GM12891 (cell line): ENCODE data around the gene TMEM150B.
A peak's percentile ranks its signal among the peaks of the same experiment; 100 is the strongest.

Experiments used
- DNase-seq: peaks from one replicate; pipeline ENCODE4 v3.0.0; 2011; ENCODE audit warnings: low spot score; ENCODE audit not compliant: insufficient read length
- FAIRE-seq: peaks from 2 replicates; lab custom pipeline; 2011; peaks lifted over from hg19 to GRCh38; lab: Jason Lieb, UNC
- PAX5 ChIP-seq: IDR thresholded peaks from 2 replicates; pipeline ENCODE4 v1.6.1; 2011; ENCODE audit warnings: low read length, moderate library complexity, mild to moderate bottlenecking; ENCODE audit not compliant: insufficient read depth, severe bottlenecking
- POLR2A ChIP-seq: IDR thresholded peaks from 2 replicates; pipeline ENCODE4 v1.6.1; 2011; ENCODE audit warnings: low read depth, low read length, control low read depth
- POLR2AphosphoS5 ChIP-seq: IDR thresholded peaks from 2 replicates; pipeline ENCODE4 v1.6.1; 2011; ENCODE audit warnings: low read depth, low read length, control low read depth
- POU2F2 ChIP-seq: IDR thresholded peaks from 2 replicates; pipeline ENCODE4 v1.6.1; 2011; ENCODE audit warnings: low read depth, mild to moderate bottlenecking, control low read depth, low read length, moderate library complexity
- SPI1 ChIP-seq: IDR thresholded peaks from 2 replicates; pipeline ENCODE4 v1.6.1; 2011; ENCODE audit warnings: low read depth, low read length, control low read depth
- TAF1 ChIP-seq: IDR thresholded peaks from 2 replicates; pipeline ENCODE4 v1.6.1; 2011; ENCODE audit warnings: low read depth, low read length, control low read depth

The TMEM150B gene

DNA sequence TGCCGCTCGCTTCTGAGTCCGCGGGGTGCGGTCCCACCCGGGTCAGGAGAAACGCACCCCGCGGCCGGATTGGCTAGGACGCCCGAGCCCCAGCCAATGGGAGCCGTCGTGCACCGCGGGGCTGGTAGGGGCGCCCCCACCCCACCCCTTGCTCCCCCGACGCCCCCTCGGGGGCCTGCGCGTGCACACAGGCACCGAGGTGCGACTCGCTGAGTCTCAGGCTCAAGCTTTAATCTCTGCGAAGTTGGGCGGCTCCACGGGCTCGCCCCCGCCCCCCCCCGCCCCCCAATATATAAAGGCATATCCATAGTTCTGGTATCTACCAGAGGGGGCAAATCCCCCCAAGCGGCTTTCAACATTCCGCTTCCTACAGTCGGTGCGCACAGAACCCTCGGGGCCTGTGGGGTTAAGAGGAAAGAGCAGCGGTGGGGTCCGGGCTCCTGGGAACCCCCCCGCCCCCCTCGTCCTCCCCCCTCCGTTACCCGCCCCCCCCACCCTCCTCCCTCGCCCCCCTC lies 29.6 kb upstream of the TMEM150B start, which contains the start of gene COX6B2:
Gene COX6B2, minus strand, starts transcription at position 22 of the 515 bp plus-strand sequence. CDS start 198 bp downstream, outside the sequence.
- TF ChIP-seq PAX5: no peak
- TF ChIP-seq SPI1: no peak
- no peak for TF ChIP-seq TAF1
- no peak for TF ChIP-seq POU2F2
- no peak for TF ChIP-seq POLR2A
- no peak for TF ChIP-seq POLR2AphosphoS5
- FAIRE-seq (no peak), DNase-seq (no peak)

DNA sequence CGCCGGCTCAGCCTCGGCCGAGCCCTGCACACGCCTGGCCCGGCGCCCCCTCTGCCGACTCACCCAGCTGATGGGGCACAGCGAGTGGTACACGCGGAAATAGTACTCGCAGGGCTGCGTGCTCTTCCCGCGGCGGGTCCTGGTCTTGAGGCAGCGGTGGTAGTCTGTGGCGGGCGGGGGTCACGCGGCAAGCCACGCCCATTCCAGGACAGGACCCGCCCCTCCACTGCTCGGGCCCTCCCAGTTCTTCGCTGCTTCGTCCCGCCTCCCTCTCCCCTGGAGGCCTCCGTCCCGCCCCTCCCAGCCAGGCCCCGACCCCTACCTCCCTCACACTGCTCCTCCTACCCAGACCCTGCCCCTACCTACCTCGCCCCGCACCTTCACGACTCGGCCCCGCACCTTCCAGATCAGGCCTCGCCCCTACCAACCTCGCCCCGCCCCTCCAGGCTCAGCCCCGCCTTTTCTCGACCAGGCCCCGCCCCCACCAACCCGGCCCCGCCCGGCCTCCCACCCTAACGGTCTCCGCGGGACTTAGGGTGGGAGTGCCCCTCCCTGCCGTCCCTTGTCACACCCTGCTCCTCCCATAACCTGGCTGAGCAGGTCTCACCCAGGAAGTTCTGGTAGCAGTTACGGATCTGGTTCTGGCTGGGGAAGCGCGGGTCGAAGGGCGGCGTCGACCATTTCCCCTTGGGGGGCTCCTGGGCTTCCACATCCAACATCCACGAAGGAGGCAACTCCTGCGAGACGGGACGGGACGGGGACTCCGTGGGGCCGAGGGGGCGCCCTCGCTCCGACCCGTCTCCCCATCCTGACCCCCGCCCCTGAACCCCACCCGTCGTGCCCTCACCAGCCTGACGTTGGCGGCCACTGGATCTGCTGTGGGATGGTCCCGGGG lies 28.9 kb upstream of the TMEM150B start:
- peak; percentile 63 for FAIRE-seq

DNA sequence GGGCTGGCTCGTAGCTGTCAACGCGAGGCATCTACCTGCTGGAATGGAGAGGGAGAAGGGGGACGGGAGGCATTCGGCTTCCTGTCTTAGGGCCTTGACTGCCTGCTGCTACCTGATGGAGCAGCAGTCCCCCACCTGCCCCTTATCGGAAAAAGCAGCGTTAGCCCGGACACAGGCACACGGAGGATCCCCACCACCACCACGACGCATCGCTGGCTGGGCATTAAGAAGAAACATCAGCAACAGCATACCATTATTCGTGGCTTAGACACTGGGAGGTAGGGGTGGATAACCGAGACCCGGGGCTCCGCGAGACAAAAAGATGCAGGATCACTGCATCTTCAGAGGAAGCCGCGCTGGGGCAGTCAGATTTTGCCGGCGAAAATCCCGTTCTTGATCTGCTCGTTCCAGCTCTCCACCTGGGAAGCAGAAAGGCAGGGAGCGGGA lies 28.2 kb upstream of the TMEM150B start:
- DNase-seq (no peak), FAIRE-seq (peak; percentile 5)
- TF ChIP-seq TAF1 (no peak), POU2F2 (no peak), PAX5 (no peak)

More for the DNA sequence above, 28.9 kb upstream of the TMEM150B start:
- peak; percentile 95 for DNase-seq
- TF ChIP-seq PAX5: no peak
- TF ChIP-seq POU2F2: no peak
- no peak for TF ChIP-seq TAF1
- TF ChIP-seq SPI1: no peak
- no peak for TF ChIP-seq POLR2A
- TF ChIP-seq POLR2AphosphoS5: no peak

GRCh38 chr19:55352549-55353145 lies 27.5 kb upstream of the TMEM150B start:
- TF ChIP-seq POU2F2: no peak
- TF ChIP-seq TAF1: no peak
- no peak for TF ChIP-seq PAX5
- no peak for TF ChIP-seq POLR2A
- no peak for TF ChIP-seq POLR2AphosphoS5
- TF ChIP-seq SPI1: no peak
- DNase-seq (no peak), FAIRE-seq (no peak)

DNA sequence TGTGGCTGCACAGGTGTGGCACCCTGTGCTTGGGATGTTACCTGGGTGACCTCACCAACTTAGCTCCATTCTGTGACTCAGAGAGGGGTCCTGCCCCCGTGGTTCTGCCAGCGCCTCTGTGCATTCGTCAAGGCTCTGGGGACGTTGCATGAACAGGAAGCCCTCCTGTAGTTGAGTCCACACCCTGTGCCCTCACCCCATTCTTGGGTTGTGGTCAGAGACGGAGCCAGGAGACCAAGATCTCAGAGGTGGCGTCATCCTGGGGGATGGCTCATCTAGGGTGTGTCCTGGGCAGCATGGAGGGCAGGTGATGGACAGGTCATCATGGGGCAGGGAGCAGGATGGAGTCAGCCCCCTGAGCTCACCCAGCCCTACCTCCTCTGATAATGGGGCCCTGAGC lies 26.9 kb upstream of the TMEM150B start:
- TF ChIP-seq SPI1 (no peak), POLR2A (no peak), PAX5 (no peak), POLR2AphosphoS5 (no peak), TAF1 (no peak), POU2F2 (no peak)
- FAIRE-seq (no peak), DNase-seq (no peak)

GRCh38 chr19:55350620-55351315 lies 25.6 kb upstream of the TMEM150B start:
- DNase-seq (no peak), FAIRE-seq (no peak)
- no peak for TF ChIP-seq POLR2AphosphoS5
- TF ChIP-seq SPI1: no peak
- TF ChIP-seq TAF1: no peak

GRCh38 chr19:55348317-55349034 lies 23.3 kb upstream of the TMEM150B start:
- no peak for DNase-seq

GRCh38 chr19:55347442-55348009 lies 22.4 kb upstream of the TMEM150B start:
- no peak for TF ChIP-seq TAF1
- no peak for TF ChIP-seq PAX5
- TF ChIP-seq POLR2A: no peak
- TF ChIP-seq POLR2AphosphoS5: no peak
- TF ChIP-seq SPI1: no peak
- no peak for TF ChIP-seq POU2F2
- DNase-seq (no peak), FAIRE-seq (no peak)

More at GRCh38 chr19:55348317-55349034, 23.3 kb upstream of the TMEM150B start:
- no peak for TF ChIP-seq TAF1
- TF ChIP-seq POLR2AphosphoS5: no peak
- no peak for TF ChIP-seq POLR2A
- no peak for TF ChIP-seq PAX5
- no peak for TF ChIP-seq POU2F2
- no peak for TF ChIP-seq SPI1
- no peak for FAIRE-seq
